HG02678 (cell line): ENCODE measurements around the gene RSAD1.

Source experiments
- ATAC-seq: cut with Tn5 transposase; IDR thresholded peaks from one replicate; pipeline ENCODE4 v1.9.1; 2021; ENCODE audit warnings: mild to moderate bottlenecking, moderate library complexity; ENCODE audit not compliant: unreplicated experiment

Gene RSAD1

DNA sequence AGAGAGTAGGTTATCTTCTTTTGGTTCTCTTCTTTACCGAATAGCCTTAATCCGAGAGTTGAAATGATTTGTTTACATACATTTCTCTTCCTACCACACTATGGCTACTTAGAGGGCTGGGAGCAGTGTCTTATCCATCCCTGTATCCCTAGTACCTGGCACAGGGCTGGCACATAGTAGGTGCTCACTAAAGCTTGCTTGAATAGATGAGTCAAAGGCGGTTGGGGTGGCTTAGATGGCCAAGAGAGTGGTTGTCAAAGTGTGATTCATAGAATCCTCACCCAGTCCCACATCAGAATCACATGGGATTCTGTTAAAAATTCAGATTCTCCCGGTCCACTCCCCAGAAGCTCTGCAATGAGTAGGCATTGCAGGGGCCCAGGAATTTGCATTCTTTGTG is 21.0 kb upstream of the RSAD1 start:
- ATAC-seq: no peak

DNA sequence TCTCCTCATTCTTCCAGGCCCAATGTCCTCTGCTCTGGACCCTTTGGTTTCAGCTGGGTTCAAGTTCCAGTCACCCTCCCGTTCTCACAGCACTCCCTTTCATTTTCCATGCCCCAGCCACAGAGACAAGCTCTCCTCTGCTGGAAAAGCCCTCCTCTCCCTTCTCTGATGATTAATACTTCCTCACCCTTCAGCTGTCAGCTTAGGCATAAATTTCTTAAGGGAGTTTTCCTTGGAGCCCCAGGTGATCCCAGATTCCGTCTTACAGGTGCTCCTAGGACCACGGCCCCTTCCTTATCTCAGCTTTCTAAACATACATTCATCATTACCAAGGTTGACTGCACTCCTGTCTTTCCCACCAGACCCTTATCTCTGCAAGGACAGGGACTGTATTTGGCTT is 20.4 kb upstream of the RSAD1 start:
- ATAC-seq: no peak

DNA sequence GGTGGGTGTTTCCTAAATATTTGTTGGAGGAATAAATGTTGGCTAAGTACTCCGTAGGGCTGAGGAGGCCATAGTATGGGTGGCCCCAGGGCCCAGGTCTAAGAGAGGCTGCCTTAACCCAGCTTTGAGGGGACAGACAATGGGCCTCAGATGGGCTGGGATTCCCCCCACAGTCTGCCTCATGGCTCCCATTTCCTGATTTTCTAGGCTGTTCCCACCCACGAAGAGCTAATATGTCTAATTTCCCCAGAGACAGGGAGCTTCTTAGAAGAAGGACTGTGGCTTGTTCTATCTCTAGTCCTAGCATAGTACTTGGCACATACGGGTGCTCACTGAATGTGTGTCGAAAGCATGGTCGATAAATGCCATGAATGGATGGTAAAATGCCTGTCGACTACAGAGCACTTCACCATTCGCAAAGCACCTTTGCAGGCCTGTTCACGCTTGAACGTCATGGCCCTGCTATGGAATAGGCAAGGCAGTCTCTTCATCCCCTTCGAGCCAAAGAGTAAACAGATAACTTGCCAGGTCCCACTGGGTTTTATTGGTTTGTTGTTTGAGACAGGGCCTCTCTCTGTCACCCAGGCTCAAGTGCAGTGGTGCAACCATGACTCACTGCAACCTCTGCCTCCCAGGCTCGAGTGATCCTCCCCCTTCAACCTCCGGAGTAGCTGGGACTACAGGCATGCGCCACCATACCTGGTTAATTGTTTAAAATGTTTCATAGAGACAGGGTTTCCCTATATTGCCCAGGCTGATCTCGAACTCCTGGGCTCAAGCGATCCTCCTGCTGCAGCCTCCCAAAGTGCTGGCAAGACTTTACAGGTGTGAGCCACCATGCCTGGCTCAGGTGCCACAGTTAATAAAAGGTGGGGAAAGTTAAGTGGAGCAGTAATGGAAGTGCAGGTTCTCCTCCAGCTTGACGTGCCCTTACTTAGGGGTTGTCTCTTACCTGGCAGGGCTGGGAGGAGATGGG is 19.7 kb upstream of the RSAD1 start:
- ATAC-seq: no peak

DNA sequence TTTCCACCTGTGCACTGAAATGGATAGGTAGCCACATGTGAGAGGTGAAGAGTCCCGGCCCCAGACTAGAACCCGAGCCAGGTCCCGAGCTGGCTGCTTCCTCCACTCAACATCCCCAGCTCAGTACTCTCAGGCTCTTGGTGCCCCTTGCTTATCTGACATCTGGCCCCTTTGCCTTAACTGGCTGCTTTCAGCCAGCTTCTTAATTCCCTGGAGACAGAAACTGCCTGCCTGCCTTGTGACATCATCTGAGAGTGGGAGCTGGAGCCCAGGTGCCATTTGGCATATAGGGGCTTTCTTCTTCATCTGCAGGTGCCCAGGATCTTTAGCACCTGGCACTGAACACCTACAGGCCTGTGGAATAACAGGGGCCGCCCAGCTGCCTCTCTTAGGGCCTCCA is 18.9 kb upstream of the RSAD1 start:
- ATAC-seq: no peak

DNA sequence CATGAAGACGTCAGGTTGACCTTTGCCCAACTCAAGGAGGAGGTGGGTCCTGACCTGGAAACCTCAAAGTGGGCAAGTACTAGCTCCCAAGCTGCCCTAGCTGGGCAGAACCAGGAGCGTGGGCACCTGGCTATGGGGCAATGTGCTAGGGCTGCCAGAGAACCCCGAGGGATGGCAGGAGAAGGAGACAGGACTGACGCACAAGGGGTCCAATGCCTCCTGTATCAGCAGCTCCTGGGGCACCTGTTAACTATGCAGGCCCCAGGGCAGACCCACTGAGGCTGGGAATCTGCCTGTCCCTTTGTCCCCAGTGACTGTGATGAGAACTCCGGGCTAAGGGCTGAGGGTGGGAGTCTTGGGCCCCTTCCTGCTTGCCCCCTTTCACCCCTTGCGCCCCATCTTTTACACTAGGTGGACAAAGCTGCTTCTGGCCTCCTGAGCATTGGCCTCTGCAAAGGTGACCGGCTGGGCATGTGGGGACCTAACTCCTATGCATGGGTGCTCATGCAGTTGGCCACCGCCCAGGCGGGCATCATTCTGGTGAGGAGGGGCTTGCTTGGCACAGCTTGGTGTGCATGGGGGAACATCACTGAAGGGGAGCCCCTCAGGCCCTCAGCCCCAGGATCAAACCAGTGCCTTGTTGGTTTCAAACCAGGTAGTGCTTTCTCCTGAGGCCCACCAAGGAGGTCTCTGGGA is 17.7 kb upstream of the RSAD1 start:
- no peak for ATAC-seq

DNA sequence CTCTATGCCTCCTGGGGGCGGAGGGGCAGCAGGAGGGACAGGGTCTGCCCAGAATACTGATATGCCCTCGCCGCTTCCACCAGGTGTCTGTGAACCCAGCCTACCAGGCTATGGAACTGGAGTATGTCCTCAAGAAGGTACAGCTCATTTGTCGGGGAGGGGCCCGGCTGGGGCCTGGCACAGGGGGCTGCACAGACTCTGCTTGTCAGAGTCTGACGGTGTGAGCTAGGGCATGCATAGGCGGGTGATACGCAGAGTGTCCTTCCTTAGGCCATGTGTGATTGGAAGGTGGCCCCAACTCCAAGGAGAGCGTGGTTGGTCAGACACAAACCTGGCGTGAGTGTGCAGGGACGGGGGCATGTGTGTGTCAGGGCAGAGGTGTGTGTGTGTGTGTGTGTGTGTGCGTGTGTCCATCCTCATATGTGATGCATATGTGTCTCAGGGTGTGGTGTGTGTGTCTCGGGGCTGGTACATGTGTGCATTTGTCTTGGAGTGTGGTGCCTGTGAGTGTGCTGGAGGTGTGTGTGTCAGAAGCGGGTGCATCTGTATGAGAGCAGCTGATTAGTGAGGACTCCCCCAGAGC is 17.0 kb upstream of the RSAD1 start:
- no peak for ATAC-seq

DNA sequence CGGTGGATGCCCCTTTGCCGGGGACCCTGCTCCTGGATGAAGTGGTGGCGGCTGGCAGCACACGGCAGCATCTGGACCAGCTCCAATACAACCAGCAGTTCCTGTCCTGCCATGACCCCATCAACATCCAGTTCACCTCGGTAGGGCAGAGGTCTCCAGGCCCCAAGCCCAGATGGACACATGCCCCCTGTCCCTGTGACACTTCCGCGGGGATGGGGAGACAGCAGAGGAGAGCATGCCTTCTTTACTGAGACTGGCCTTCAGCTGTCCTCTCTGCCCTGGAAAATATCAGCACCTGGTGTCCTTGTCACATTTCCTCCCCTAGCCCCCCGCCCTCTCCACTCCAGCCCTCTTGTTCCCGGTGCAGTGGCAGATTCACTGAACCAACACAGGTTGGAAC is 16.2 kb upstream of the RSAD1 start:
- ATAC-seq: no peak

DNA sequence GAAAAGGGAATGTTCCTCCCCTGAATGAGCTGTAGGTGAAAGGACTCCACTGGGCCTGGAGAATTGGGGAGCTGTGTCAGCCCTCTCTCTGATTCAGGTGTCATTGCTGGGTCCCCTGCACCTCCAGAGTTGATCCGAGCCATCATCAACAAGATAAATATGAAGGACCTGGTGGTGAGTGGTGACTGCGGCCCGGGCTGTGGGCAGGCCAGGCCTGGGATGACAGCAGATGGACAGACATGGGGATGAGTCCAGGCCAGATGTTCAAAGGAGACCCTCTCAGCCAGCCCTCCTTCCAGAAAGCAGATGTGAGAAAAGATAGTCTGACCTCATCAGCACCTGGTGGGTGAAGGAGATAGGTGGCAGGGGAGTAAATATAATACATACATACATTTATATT is 14.5 kb upstream of the RSAD1 start:
- ATAC-seq: no peak

DNA sequence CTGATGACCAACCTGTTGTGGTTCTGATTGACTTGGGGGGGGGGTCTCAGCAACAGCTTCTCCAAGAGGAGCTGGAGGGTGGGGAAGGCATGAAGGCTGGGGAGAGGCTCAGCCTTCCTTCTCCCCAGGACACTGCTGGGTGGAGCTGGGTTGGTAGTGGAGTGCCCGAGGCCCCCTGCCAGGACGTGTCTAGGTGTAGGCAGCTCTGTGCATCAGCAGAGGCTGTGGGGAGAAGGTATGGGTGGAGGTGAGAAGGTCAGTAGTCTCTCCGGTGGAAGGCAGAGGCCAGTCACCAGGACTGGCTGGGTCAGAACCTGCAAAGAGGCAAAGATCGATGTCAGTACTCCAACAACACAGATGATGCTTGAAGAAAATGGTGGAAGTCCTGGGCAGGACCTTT is 13.9 kb upstream of the RSAD1 start:
- ATAC-seq: no peak

DNA sequence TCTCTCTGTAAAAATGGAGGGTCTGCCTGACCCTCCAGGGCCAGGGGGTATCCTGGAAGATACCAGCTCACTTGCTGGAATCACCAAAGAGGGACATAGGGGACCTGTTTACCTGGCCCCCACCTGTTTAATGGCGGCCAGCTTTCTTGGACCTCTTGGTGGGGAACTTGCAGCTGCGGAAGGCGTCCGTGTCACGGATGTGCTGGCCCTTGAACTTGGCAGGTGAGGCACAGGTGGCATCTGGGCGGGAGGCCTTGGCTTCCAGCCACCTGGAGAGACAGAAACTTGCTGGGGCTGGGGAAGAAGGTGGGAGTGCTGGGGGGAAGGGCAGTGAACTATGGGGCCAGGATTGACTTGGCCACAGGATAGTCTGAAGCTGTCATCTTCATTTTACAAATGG is 13.5 kb upstream of the RSAD1 start:
- ATAC-seq: no peak

DNA sequence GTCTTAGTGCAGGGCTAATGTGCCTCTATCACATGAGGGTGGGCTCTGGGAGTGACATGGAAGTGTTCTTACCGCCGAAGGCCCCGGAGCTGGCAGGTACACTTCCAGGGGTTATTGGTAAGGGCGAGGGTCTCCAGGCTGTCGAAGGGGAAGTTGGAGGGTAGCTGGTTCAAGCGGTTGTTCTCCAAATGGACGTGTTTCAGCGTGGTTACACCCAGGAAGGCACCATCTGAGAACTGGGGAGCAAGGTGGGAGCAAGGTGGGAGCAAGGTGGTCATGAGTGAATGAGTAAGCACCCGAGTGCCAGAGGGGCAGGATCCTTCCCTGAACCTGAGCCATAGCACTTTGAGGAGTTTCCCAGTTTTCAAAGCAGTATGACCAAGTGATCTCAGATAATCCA is 13.0 kb upstream of the RSAD1 start:
- no peak for ATAC-seq

DNA sequence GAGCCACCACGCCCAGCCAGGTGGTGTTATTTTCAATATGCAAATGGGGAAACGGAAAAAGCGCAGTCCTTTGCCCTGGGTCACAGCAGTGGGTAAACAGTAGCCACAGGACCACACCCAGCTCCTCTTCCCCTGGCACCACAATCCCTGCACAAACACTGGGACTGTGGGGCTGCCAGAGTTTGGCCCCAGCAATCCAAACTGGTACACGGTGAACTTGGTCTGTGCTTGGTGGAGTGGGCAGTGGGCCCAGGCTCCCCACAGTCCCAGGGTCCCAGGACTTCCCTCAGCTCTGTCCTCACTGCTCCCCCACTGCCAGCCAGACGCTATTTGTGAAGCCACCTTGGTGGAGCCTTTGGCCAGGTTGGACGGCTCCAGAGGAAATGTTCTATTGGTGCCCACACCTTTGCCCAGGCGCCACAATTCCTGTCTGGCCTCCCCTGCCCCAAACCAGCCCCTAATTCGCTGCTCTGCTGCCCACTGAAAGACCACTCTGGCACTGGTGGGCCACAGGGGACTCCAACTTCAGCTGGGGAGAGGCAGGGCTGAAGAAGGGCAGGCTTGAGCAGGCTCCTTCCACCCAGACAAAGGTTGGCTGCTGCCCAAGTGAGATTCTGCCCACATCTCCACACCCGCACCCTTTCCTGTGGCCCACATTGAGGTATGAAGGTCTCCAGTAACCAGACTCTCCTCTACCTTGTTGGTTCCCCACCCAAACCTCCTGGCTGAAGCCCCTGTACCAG is 12.1 kb upstream of the RSAD1 start:
- no peak for ATAC-seq

DNA sequence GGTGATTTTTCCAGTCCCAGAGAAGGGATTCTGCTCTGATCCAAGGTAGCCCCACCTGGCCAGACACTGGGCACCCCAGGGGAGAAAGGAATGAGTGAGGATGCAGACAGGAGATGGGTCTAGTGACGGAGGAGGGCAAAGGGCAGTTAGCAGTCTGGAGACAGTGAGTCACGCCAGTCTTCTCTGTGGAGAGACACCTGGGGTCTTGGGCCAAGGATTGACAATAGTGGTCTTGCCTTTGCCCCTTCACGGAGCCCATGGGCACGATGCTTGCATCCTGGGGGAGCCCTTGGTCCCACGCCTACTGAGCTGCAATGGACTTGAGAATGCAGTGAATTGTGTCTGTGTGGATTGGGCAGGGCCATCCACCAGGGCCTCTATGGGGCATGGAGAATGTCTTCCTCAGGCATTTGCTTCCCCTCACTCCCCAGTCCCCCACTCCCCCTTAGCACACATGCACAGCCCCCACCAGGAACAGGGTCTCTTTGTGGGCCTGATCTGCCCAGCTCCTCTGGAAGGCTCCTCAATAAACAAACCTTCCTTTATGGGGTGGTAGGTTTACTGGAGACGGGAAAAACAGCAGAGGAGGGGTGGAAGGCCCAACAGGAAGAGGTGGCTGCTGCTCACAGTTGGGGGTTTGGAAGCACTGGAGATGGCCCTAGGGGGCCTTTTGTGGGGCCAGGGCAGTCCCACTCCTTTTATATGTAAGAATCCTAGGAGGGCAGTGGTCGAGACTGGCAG is 11.4 kb upstream of the RSAD1 start:
- no peak for ATAC-seq

DNA sequence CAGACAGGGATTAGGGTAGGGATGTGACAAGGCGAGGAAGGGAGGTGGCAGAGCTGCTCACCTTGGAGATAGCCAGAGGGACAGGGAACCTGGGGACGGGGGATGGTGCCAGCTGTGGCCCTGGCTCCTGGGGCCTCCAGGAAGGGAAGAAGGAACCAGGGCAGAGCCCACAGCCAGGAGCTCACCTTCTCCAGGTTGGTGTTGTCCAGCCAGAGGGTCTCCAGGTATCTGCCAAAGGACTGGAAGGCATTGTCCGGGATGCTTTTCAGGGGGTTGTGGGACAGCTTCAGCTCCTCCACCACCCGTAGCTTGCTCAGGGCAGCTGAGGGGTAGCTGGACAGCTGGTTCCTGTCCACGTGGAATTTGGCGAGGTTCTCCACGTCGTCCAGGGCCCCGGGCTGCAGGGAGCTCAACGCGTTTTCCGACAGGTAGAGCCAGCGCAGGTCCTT is 10.8 kb upstream of the RSAD1 start:
- ATAC-seq: no peak

DNA sequence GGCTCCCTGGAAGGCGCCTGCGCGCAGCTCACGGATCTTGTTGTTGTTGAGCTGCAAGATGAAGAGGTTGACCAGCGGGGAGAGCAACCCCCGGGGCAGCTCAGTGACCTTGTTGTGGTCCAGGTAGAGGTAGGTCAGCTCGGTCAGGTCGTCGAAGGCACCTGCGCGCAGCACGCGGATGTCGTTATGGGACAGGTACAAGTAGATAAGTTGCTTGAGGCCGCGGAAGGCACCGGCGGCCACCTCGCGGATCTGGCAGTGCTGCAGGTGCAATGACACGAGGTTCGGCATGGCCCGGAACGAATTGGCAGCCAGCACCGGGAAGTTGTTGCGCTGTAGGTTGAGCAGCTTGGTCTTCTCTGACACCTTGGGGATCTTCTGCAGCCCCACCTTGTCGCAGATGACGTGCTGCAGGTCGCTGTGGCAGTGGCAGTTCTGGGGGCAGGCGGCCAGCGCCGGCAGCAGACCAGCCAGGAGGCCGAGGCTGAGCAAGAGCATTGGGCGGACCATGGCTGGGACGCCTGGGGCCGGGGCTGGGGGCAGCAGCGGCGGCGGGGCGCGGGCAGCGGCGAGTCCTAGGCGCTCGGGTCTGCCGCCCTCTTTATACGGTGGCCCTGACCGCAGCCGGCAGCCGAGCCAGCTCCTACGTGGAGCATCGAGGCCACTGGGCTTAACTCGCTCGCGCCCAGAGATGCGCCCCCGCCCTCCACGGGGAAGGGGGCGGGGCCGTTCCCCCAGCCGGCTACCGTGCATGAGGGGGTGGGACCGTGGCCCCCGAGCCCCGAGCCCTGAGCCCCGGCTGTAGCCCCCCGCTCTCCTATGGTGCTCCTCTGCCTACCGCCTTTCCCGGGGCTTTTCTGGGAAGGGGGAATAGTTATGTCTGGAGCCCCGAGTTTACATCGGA is 10.1 kb upstream of the RSAD1 start, which contains the start of gene CHAD:
CHAD (minus strand) TSS at position 577 of the 904 bp plus-strand sequence; CDS start at position 510, 67 bp downstream.
- ATAC-seq: no peak

DNA sequence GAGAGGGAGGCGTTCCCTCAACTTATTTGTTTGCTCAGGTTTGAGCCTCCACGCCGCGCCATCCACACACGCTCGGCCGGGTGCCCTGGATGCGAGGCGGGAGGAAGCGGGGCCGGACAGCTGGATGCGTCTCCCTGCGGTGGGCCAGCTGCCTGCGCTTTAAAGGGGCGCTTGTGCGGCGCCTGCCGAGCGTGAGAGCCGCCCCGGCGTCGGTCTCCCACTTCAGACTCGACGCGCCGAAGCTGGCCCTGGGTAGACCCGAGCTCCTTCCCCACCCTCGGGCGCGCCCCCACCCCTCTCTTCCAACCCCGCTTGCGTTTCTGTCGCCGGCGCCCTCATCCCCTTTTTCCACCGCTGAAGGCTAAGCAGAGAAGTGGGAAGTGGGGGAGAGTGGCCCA is 9.5 kb upstream of the RSAD1 start:
- ATAC-seq: no peak

DNA sequence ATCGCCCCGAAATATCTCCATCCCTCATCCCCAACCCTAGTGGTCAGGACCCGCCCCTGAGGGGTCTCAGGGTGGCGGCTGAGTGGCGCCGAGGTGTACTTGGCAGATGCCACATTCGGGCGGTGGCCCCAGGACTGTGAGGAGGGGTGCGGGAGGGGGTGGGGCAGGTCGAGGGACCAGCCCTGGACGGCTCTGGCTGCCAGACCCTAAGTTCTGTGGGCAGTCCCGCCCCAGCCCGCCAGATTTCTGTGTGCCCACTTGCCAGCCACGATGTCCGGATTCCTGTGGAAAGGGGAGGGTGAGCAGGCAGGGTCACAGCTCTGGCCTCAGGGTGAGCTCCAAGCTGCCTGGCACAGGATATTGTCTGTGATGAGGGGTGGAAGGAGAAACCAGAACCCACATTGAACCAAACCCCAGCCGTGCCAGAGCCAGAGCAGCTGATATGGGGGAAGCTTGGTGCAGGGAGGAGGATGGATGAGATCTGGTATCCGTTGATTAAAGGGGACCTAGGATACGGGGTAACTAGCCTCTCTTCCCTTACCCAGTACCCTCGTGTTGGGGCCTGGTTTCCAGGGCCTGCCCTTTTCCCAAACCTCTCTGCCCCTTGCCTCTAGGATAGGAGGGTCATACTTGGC is 8.9 kb upstream of the RSAD1 start:
- ATAC-seq: no peak

DNA sequence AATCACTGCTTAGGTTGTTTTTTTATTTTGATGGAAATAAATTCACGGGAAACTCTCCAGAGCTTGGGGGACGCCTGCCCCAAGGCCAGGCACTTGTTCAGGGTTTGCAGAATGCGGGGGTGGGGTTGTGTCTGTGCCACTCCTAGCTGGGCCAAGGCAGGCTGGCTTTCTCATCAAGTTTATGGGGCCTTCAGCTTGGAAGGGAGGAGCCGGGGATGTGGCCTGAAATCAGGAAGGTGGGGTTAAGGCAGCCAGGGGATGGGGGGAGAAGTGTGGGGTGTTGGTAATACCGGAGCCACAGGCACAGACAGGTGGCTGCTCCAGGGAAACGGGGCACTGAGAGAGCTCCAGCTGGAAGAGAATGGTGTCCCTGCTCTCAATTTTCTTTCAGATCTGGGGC is 8.2 kb upstream of the RSAD1 start:
- no peak for ATAC-seq
